Non-pigmented ciliary epithelial cell (primary cell): ENCODE results near the gene TMEM150A.
"Not testable (repeated sequence)": the region's sequence is repeated elsewhere in the genome, so short reads cannot be mapped to it uniquely, and the experiment has no call there.

Experiments used
- DNase-seq: peaks from one replicate; pipeline ENCODE4 v3.0.0-alpha.2; 2010; ENCODE audit warnings: low read depth

TMEM150A gene

GRCh38 chr2:85564144-85564563 lies 38.3 kb downstream of the TMEM150A start:
- DNase-seq: no peak

- DNase-seq: peak; percentile 71
These were observed 41.0 kb downstream of the TMEM150A start, which contains the start of gene GGCX for GRCh38 chr2:85561280-85562212. GGCX (minus strand) TSS chr2:85561493; CDS start chr2:85561428, 65 bp downstream.

GRCh38 chr2:85560812-85561279 lies 41.7 kb downstream of the TMEM150A start:
- no peak for DNase-seq

- DNase-seq: not testable (repeated sequence)
These were observed 42.1 kb downstream of the TMEM150A start for GRCh38 chr2:85560403-85560726.

GRCh38 chr2:85558160-85558559 lies 44.3 kb downstream of the TMEM150A start:
- DNase-seq: no peak

- no peak for DNase-seq
These were observed 45.4 kb downstream of the TMEM150A start for GRCh38 chr2:85557130-85557529.

- no peak for DNase-seq
These were observed 47.4 kb downstream of the TMEM150A start for GRCh38 chr2:85554980-85555612.

GRCh38 chr2:85553184-85553583 lies 49.3 kb downstream of the TMEM150A start:
- DNase-seq: no peak

GRCh38 chr2:85551698-85552678 lies 50.5 kb downstream of the TMEM150A start:
- DNase-seq: no peak

- no peak for DNase-seq
These were observed 52.0 kb downstream of the TMEM150A start for GRCh38 chr2:85550486-85550885.

- peak; percentile 96 for DNase-seq
These were observed 52.7 kb downstream of the TMEM150A start for GRCh38 chr2:85549826-85550225.

GRCh38 chr2:85549095-85549494 lies 53.4 kb downstream of the TMEM150A start:
- DNase-seq: no peak

GRCh38 chr2:85548608-85548900 lies 53.9 kb downstream of the TMEM150A start:
- no peak for DNase-seq
